ENCODE data around the gene PTPRT.

DNA sequence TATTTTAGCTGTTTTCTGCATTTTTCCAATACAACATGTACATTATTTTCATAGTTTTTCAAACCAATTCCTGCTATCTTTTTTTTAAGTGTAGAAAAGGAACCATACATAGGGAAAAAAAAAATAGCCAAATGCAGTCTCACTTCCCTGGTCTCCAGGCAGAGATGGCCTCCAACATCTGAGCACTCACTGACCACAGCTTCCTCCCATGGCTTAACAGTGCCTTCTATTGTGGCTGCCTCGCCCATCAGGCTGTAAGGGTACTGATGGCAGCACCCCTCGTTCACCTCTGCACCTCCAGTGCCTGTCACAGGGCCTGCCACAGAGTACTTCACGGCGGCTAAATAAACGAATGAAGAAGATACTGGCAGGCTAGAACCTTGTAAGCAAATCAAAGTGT lies 591.1 kb downstream of the PTPRT start:
- TF ChIP-seq JUND (IDR thresholded peaks at IDR 0.05; ENCODE audit: low read depth, low read length) (no peak), EZH2 (IDR thresholded peaks at IDR 0.05; ENCODE audit: borderline replicate concordance, control insufficient read depth, low read depth, low read length) (no peak), CREB1 (IDR thresholded peaks at IDR 0.05; ENCODE audit: low read depth) (no peak), HDAC2 (IDR thresholded peaks at IDR 0.05) (no peak), HCFC1 (IDR thresholded peaks at IDR 0.05; ENCODE audit: low read length) (no peak)
- TF ChIP-seq, protein P1, sequence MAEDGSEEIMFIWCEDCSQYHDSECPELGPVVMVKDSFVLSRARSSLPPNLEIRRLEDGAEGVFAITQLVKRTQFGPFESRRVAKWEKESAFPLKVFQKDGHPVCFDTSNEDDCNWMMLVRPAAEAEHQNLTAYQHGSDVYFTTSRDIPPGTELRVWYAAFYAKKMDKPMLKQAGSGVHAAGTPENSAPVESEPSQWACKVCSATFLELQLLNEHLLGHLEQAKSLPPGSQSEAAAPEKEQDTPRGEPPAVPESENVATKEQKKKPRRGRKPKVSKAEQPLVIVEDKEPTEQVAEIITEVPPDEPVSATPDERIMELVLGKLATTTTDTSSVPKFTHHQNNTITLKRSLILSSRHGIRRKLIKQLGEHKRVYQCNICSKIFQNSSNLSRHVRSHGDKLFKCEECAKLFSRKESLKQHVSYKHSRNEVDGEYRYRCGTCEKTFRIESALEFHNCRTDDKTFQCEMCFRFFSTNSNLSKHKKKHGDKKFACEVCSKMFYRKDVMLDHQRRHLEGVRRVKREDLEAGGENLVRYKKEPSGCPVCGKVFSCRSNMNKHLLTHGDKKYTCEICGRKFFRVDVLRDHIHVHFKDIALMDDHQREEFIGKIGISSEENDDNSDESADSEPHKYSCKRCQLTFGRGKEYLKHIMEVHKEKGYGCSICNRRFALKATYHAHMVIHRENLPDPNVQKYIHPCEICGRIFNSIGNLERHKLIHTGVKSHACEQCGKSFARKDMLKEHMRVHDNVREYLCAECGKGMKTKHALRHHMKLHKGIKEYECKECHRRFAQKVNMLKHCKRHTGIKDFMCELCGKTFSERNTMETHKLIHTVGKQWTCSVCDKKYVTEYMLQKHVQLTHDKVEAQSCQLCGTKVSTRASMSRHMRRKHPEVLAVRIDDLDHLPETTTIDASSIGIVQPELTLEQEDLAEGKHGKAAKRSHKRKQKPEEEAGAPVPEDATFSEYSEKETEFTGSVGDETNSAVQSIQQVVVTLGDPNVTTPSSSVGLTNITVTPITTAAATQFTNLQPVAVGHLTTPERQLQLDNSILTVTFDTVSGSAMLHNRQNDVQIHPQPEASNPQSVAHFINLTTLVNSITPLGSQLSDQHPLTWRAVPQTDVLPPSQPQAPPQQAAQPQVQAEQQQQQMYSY (CRISPR knock-in tag; IDR thresholded peaks at IDR 0.05): no peak
- TF ChIP-seq, protein P2, sequence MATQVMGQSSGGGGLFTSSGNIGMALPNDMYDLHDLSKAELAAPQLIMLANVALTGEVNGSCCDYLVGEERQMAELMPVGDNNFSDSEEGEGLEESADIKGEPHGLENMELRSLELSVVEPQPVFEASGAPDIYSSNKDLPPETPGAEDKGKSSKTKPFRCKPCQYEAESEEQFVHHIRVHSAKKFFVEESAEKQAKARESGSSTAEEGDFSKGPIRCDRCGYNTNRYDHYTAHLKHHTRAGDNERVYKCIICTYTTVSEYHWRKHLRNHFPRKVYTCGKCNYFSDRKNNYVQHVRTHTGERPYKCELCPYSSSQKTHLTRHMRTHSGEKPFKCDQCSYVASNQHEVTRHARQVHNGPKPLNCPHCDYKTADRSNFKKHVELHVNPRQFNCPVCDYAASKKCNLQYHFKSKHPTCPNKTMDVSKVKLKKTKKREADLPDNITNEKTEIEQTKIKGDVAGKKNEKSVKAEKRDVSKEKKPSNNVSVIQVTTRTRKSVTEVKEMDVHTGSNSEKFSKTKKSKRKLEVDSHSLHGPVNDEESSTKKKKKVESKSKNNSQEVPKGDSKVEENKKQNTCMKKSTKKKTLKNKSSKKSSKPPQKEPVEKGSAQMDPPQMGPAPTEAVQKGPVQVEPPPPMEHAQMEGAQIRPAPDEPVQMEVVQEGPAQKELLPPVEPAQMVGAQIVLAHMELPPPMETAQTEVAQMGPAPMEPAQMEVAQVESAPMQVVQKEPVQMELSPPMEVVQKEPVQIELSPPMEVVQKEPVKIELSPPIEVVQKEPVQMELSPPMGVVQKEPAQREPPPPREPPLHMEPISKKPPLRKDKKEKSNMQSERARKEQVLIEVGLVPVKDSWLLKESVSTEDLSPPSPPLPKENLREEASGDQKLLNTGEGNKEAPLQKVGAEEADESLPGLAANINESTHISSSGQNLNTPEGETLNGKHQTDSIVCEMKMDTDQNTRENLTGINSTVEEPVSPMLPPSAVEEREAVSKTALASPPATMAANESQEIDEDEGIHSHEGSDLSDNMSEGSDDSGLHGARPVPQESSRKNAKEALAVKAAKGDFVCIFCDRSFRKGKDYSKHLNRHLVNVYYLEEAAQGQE (IDR thresholded peaks at IDR 0.05; ENCODE audit: low read depth, low read length): no peak
- TF ChIP-seq, protein P3, sequence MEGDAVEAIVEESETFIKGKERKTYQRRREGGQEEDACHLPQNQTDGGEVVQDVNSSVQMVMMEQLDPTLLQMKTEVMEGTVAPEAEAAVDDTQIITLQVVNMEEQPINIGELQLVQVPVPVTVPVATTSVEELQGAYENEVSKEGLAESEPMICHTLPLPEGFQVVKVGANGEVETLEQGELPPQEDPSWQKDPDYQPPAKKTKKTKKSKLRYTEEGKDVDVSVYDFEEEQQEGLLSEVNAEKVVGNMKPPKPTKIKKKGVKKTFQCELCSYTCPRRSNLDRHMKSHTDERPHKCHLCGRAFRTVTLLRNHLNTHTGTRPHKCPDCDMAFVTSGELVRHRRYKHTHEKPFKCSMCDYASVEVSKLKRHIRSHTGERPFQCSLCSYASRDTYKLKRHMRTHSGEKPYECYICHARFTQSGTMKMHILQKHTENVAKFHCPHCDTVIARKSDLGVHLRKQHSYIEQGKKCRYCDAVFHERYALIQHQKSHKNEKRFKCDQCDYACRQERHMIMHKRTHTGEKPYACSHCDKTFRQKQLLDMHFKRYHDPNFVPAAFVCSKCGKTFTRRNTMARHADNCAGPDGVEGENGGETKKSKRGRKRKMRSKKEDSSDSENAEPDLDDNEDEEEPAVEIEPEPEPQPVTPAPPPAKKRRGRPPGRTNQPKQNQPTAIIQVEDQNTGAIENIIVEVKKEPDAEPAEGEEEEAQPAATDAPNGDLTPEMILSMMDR (IDR thresholded peaks at IDR 0.05 in 2 of 3, conservative IDR thresholded peaks at IDR 0.05 in 1 of 3; ENCODE audit: control insufficient read depth in 2 of 3, extremely low read depth in 1 of 3, insufficient read depth in 1 of 3, low read depth in 3 of 3, low read length in 3 of 3): no peak
